ENCODE results near the gene MDGA2.

DNA sequence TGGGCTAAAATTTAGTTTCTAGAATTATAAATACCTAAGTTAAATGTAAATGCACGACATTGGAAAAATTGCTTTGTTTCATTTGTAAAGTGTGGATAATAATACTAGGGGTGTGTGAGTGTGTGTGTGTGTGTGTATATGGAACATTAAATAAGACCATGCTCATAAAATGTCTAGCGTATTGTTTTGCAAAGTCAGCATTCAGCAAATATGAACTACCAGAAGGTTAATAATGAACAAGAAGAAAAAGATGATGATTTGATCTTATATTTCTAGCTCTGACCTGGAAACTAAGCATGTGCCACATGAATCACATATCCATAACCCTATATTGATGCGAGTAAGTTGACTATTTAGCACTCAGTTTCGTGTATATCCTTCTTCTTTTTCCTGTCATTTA lies 44.9 kb upstream of the MDGA2 start:
- TF ChIP-seq, protein P1, sequence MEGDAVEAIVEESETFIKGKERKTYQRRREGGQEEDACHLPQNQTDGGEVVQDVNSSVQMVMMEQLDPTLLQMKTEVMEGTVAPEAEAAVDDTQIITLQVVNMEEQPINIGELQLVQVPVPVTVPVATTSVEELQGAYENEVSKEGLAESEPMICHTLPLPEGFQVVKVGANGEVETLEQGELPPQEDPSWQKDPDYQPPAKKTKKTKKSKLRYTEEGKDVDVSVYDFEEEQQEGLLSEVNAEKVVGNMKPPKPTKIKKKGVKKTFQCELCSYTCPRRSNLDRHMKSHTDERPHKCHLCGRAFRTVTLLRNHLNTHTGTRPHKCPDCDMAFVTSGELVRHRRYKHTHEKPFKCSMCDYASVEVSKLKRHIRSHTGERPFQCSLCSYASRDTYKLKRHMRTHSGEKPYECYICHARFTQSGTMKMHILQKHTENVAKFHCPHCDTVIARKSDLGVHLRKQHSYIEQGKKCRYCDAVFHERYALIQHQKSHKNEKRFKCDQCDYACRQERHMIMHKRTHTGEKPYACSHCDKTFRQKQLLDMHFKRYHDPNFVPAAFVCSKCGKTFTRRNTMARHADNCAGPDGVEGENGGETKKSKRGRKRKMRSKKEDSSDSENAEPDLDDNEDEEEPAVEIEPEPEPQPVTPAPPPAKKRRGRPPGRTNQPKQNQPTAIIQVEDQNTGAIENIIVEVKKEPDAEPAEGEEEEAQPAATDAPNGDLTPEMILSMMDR (IDR thresholded peaks at IDR 0.05), result no peak
- no peak for TF ChIP-seq POLR2A (IDR thresholded peaks at IDR 0.05)

All from heart left ventricle (tissue), 13 donors.